Ovary (tissue), 9 donors: ENCODE data around the gene CYP4F11. TPM values are rescaled to one million over a fixed set of nuclear protein-coding genes. Genes with fewer than 3 reads are reported as not detected.
"Not testable (repeated sequence)": the region's sequence is repeated elsewhere in the genome, so short reads cannot be mapped to it uniquely, and the experiment has no call there.

ENCODE experiments used
- DNase-seq, 5 donors: peaks; one replicate each; pipeline ENCODE4 v3.0.0-alpha.2; 2019 to 2020
- H3K27ac ChIP-seq, 2 donors: fragments of 200-600 bp; one replicate each; pipeline versions ENCODE4 v1.5.1 to v1.8.0; 2019 to 2022
- H3K27me3 ChIP-seq: fragments of 200-600 bp; one replicate; pipeline ENCODE4 v1.8.0; 2022
- H3K36me3 ChIP-seq: fragments of 200-600 bp; sonication (generic); one replicate; pipeline ENCODE4 v1.5.1; 2019
- H3K4me1 ChIP-seq: one replicate; pipeline ENCODE4 v1.8.1; 2013; ENCODE audit warnings: mild to moderate bottlenecking, moderate library complexity; ENCODE audit not compliant: insufficient read depth
- H3K4me3 ChIP-seq: fragments of 200-600 bp; sonication (generic); one replicate; pipeline ENCODE4 v1.5.1; 2017
- H3K9me3 ChIP-seq, 2 donors: fragments of 200-600 bp in 1 of 2; sonication (generic) in 1 of 2; one replicate each; pipeline versions ENCODE4 v1.5.1 to v1.8.1; 2013 to 2019; ENCODE audit warnings: mild to moderate bottlenecking in 1 of 2, moderate library complexity in 1 of 2
- CTCF ChIP-seq, 3 donors: fragments of 450-650 bp in 2 of 3; fragments of 200-600 bp in 1 of 3; IDR thresholded peaks; one replicate each; pipeline versions ENCODE4 v1.5.1 to v1.8.0; 2016 to 2022; ENCODE audit warnings: antibody characterized with exemption in 3 of 3, mild to moderate bottlenecking in 1 of 3
- EP300 ChIP-seq: sonication (generic); formaldehyde crosslinking; IDR thresholded peaks from one replicate; pipeline ENCODE4 v1.6.1; 2017; ENCODE audit warnings: antibody characterized with exemption
- POLR2A ChIP-seq: fragments of 450-650 bp; IDR thresholded peaks from one replicate; pipeline ENCODE4 v1.6.1; 2017; ENCODE audit warnings: antibody characterized with exemption, mild to moderate bottlenecking, moderate library complexity
- WGBS, 3 donors: extraction: QIAGEN DNeasy Blood & Tissue Kit in 1 of 3; methylation state at CpG; one replicate each; pipeline versions ENCODE4 v1.1.5 to v1.1.7; 2013 to 2017; 5-methylcytosine and 5-hydroxymethylcytosine counted together
- intact Hi-C, 4 donors: fragments of 100-400 bp; cut with DNase I; formaldehyde crosslinking; loops; one replicate each; pipeline versions ENCODE4 v1.11.0 to v1.15.1; 2022 to 2023
- polyA plus RNA-seq, 2 donors: library from polyadenylated mRNA; stranded (reverse); fragments of 200-250 nt in 1 of 2; fragments of 350-450 nt in 1 of 2; fragmentation: Illumina TruSeq in 1 of 2; extraction: RNeasy Lipid Tissue Mini Kit (QIAGEN cat#74804) in 1 of 2; gene quantifications; one replicate each; pipeline ENCODE4 v1.2.3, GENCODE V29; 2013 to 2014
- total RNA-seq, 7 donors: library from RNA; depleted of rRNA in 2 of 7; stranded (reverse); fragments of >200 nt in 2 of 7; fragmentation: NEBNext Ultra II Directional in 3 of 7; extraction: Animal tissue kit (Norgen Biotek cat#: 25700) in 3 of 7; gene quantifications; one replicate each; pipeline versions ENCODE4 v1.1.0 to v1.2.4, GENCODE V29; 2016 to 2023
- donor health status: DM: no; HTN: no; CAD: no; lungs with moderate emphysema.
- donor health status: DM: no; HTN: no; CAD: no.
- donor health status: Bipolar disorder and iron deficiency.
- donor health status: DM: yes; HTN: yes; CAD: no.
- donor health status: DM: no; HTN: no; CAD: no.
- donor health status: DM: yes; HTN: yes; CAD: no.

CYP4F11 gene
- total and polyA plus RNA-seq, 9 donors: 0.13 to 1.3 (median 0.26) TPM; not detected in 1

- TF ChIP-seq CTCF (IDR thresholded peaks at IDR 0.05): no peak
- no peak for TF ChIP-seq EP300
- no peak for TF ChIP-seq POLR2A
- no peak for DNase-seq
- H3K4me1 ChIP-seq: no peaks in the 10 kb centered on the region
Observed at GRCh38 chr19:15891434-15891833, 42.9 kb downstream of the CYP4F11 start.

GRCh38 chr19:15889339-15889738, 45.0 kb downstream of the CYP4F11 start:
- H3K9me3 ChIP-seq, intact Hi-C loops, H3K4me1 ChIP-seq, DNase-seq, H3K27ac ChIP-seq, H3K27me3 ChIP-seq, H3K36me3 ChIP-seq, H3K4me3 ChIP-seq: not testable (repeated sequence)
- WGBS, 3 donors: 80 to 92% (median 88%) methylated on average over 9 of the region's 9 CpGs

More at GRCh38 chr19:15891434-15891833, 42.9 kb downstream of the CYP4F11 start:
- Histone ChIP-seq H3K27ac (no peak overlapping the region), H3K4me3 (no peak overlapping the region), H3K9me3 (no peaks in the 10 kb centered on the region), H3K36me3 (no peaks in the 10 kb centered on the region), H3K27me3 (no peaks in the 10 kb centered on the region)
- intact Hi-C loops: no loop called here
- 56 to 72% (median 70%) methylated on average over 6 of the region's 6 CpGs for WGBS, 3 donors

GRCh38 chr19:15885919-15886318, 48.4 kb downstream of the CYP4F11 start:
- H3K27ac ChIP-seq: no peak overlapping the region
- DNase-seq: no peak
- no peaks in the 10 kb centered on the region for H3K4me1 ChIP-seq
- no peak overlapping the region for H3K4me3 ChIP-seq
- no peaks in the 10 kb centered on the region for H3K27me3 ChIP-seq
- TF ChIP-seq EP300 (no peak), CTCF (IDR thresholded peaks at IDR 0.05) (no peak), POLR2A (no peak)
- no peaks in the 10 kb centered on the region for H3K36me3 ChIP-seq
- no peaks in the 10 kb centered on the region for H3K9me3 ChIP-seq
- WGBS, 3 donors: 67 to 77% (median 70%) methylated on average over 7 of the region's 7 CpGs
- intact Hi-C loops: no loop called here

GRCh38 chr19:15885167-15885566, 49.2 kb downstream of the CYP4F11 start:
- no peak for TF ChIP-seq EP300
- TF ChIP-seq CTCF (IDR thresholded peaks at IDR 0.05): no peak
- TF ChIP-seq POLR2A: no peak
- 53 to 75% (median 56%) methylated on average over 3 of the region's 3 CpGs for WGBS, 3 donors
- Histone ChIP-seq H3K36me3 (no peaks in the 10 kb centered on the region), H3K27ac (no peak overlapping the region), H3K27me3 (no peaks in the 10 kb centered on the region), H3K4me3 (no peak overlapping the region), H3K4me1 (no peaks in the 10 kb centered on the region), H3K9me3 (no peaks in the 10 kb centered on the region)
- intact Hi-C loops: no loop called here
- DNase-seq: no peak

GRCh38 chr19:15883329-15883728, 51.0 kb downstream of the CYP4F11 start:
- H3K4me3 ChIP-seq, intact Hi-C loops, H3K27me3 ChIP-seq, H3K4me1 ChIP-seq, DNase-seq, H3K27ac ChIP-seq, H3K36me3 ChIP-seq, H3K9me3 ChIP-seq: not testable (repeated sequence)
- 66 to 81% (median 80%) methylated on average over 3 of the region's 3 CpGs for WGBS, 3 donors
